DMS114 treated with DMSO at 0.1 percent for 48 hours (cell line): ENCODE results near the gene AZGP1.
A peak's percentile ranks its signal among the peaks of the same experiment; 100 is the strongest.
"Not testable (repeated sequence)": the region's sequence is repeated elsewhere in the genome, so short reads cannot be mapped to it uniquely, and the experiment has no call there.

Experiments
- DNase-seq: peaks from one replicate; lab custom pipeline; 2025; ENCODE audit not compliant: unreplicated experiment; lab: John Stamatoyannopoulos, UW

AZGP1 gene

DNA sequence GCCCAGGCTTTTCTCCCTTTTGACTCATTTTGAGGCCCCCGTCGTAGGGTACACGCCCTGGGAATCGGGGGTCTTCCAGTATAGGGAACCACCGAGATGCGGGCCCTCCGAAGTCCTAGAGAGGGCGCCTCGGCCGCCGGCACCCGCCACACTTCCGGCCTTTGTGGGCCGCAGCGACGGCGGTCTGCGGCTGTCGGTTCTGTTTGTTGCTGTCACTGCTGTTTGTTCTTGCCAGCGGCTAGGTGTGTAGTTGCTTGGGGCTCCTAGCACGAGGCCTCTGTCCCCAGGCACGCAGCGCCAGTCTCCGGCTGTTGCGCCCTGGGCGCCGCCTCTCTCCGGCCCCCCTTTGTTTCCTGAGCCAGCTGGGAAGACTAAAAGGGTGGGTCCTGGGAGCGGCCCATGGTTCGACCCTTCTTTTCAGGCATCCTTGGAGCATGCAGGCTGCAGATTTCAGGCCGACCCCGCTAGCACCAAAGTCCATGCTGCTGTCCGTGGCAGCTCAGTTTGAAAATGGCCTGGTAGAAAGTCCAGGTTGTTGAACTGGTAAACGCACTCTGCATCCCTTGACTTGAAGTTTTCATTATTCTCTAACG, 21.8 kb upstream of the AZGP1 start:
- no peak for DNase-seq

DNA sequence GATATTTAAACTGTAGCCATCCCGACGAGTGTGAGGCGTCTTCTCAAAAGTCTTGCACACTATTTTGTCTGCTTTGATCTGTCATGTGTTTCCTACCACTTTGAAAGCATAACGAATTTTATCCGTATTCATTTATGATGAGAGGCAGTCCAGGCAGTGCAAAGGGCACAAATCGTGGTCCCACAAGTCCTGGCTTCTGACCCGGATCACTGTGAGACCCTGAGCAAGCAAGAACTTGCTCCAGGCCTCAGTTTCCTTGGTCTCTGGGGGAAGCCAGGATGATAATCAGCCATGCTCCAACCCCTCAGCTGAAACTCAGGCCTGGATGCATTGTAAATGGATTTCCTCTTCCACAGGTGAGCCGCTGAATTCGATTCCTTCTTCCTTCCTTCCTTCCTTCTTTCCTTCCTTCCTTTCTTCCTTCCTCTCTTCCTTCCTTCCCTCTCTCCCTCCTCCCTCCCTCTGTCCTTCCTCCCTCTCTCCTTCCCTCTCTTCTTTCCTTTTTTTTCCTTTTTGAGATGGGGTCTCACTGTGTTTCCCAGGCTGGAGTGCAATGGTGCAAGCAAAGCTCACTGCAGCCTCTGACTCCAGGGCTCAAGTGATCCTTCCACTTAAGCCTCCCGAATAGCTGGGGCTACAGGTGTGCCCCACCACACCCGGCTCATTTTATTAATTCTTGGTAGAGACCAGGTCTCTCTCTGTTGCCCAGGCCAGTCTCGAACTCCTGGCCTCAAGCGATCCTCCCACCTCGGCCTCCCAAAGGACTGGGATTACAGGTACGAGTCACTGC, 21.1 kb upstream of the AZGP1 start:
- DNase-seq = no peak

DNA sequence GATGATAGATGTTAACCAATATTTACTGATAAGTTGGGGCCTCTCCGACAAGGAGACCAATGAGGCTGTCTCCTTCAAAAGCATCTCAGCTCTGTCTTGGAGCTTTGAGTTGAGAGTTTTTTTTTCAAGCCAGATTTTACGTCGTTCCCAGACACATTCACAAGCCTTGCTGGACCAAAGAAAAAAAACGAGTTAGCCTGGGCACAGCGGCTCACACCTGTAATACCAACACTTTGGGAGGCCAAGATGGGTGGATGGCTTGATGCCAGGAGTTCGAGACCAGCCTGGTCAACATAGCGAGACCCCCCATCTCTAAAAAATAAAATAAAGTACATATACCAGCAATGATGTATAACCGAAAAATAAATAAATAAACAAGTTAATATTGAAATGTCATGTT, 19.0 kb upstream of the AZGP1 start:
- DNase-seq = no peak

DNA sequence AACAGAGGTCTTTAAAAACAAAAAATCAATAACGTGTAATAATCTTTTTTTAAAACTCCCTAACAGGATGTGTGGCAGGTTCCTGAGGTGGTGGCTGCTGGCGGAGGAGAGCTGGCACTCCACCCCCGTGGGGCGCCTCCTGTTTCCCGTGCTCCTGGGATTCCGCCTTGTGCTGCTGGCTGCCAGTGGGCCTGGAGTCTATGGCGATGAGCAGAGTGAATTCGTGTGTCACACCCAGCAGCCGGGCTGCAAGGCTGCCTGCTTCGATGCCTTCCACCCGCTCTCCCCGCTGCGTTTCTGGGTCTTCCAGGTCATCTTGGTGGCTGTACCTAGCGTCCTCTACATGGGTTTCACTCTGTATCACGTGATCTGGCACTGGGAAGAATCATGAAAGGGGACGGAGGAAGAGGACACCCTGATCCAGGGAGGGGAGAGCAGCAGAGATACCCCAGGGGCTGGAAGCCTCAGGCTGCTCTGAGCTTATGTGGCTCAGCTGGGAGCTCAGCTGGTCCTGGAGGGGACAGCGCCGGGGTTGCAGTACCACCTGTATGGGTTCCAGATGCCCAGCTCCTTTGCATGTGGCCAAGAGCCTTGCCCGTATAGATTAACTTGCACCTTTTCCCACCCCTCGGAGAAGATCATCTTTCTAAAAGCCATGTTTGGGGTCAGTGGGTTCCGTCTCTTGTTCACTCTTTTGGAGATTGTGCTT, 16.7 kb upstream of the AZGP1 start:
- DNase-seq = no peak

DNA sequence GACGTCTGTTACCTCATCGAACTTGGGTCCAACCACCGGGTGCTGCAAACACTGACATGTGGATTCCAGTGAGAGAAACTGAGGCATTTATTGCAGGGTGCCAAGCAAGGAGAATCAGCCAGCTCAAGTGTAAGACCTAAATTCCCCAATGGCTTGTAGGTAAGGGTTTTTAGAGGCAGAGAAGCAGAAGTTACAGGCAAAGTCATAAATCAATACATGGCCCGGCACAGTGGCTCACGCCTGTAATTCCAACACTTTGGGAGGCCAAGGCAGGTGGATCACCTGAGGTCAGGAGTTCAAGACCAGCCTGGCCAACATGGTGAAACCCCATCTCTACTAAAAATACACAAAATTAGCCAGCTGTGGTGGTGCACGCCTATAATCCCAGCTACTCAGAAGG, 15.7 kb upstream of the AZGP1 start:
- not testable (repeated sequence) for DNase-seq

DNA sequence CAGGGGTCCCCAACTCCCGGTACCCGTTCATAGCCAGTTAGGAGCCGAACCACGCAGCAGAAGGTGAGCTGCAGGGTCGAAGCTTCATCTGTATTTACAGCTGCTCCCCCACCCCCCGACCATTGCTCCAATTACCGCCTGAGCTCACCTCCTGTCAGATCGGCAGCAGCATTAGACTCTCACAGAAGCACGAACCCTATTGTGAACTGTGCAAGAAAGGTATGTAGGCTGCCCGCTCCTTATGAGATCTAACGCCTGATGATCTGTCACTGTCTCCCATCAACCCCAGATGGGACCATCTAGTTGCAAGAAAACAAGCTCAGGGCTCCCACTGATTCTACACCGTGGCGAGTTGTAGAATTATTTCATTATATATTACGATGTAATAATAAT, 14.6 kb upstream of the AZGP1 start:
- DNase-seq = no peak

DNA sequence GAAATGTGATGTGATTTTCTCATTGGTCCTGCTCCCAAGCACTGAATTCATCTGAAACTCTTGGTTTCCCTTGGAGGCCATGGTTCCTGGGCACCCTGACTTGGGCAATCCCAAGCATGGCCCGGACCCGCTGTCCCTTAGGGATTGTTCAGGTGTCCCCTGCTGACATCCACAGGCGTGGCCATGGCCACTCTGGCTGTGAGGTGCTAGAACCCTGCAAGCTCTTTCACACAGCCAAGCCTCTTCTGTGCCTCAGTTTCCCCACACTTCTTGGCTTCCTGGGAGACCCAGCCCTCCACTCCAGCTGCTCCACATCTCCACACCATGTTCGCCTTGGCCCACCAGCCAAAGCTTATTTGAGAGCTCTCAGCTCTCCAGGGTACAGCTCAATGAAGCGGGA, 12.0 kb upstream of the AZGP1 start:
- no peak for DNase-seq

DNA sequence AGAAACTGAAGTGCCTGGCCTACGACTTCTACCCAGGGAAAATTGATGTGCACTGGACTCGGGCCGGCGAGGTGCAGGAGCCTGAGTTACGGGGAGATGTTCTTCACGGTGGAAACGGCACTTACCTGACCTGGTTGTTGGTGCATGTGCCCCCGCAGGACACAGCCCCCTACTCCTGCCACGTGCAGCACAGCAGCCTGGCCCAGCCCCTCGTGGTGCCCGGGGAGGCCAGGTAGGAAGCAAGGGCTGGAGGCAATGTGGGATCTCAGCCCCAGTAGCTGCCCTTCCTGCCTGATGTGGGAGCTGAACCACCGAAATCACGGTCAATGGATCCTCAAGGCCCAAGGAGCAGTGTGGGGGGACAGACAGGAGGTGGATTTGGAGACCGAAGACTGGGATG, 11.5 kb upstream of the AZGP1 start:
- DNase-seq = not testable (repeated sequence)

DNA sequence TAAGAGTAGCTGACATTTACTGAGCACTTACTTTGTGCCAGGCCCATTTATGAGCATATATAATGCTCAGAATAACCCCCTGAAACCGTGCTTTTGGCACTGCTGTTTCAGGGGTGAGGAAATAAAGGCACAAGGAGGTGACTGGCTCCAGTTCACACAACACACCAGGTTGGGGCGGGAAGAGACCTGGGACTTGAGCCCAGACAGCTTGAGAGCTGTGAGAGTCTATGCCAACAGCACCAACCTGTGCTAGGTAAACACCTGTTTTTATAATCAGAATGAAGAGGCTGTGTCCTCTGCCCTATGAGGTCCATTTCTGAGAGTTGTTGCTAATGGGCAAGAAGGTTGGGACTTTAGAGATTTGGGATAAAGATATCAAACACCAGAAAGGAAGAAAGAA, 8.8 kb upstream of the AZGP1 start:
- no peak for DNase-seq

DNA sequence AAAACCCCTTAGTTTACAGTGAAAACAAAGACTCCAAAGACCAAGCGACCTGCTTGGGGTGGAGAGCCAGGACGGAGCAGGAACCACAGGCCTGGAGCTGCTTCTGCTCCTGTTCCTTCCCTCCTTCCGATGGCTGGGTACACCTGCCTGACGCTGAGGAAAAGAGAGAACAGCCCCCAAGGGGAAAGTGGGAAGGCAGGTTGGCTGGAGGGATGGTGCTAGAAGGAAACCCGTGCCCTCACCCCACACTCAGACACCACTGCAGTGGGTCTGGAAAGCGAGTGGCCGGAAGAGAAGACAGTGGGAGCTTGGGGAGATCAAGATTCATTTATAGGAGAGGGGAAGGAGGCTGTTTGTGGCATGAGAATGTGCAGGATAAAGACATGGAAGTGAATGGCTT, 5.2 kb upstream of the AZGP1 start:
- DNase-seq = not testable (repeated sequence)

DNA sequence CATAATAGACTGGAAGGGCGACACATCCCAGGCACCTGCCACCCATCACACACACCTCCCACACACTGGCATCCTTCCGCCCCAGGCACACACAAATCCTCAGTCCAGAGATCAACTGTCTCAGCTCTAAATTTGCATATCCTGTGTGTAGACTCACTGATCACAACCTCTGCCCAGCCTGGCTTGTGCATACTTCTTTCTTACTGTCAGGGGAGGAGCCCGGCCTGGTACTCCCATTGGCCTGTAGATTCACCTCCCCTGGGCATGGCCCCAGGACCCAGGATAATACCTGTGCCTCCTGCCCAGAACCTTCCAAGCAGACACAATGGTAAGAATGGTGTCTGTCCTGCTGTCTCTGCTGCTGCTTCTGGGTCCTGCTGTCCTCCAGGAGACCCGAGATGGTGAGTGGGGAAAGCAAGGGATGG, 4.6 kb upstream of the AZGP1 start:
- not testable (repeated sequence) for DNase-seq

DNA sequence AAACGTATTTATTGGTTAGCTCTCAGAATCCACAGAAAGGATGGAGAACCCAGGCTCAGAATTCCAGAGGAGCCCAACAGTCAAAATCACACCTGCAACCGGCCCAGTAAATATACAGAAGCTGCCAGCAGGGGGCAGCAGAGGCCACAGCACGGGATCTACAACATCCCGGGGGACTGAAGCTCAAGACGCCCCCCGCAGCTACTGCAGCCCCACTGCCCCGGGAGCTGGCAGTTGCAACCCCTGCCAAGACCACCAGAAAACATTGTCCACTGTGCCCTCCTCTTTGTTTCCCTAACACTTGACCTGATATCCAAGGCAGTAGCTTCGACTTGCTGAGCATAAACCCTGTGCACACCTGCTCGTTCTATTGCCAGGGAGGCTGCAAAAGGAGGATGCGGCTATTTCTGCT, 4.0 kb upstream of the AZGP1 start:
- peak; percentile 37 for DNase-seq

DNA sequence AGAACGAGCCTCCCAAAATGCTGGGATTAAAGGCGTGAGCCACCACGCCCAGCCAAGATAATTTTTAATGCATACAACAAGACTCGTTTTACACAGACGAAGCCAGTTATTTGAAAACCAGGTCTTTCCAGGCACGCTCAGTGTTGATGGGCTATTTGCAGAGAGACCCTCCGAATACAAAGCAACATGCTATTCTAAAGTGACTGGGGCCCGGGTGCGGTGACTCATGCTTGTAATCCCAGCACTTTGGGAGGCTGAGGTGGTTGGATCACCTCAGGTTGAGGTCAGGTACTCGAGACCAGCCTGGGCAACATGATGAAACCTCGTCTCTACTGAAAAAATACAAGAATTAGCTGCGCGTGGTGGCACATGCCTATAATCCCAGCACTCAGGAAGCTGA, 795 bp upstream of the AZGP1 start:
- DNase-seq = no peak

DNA sequence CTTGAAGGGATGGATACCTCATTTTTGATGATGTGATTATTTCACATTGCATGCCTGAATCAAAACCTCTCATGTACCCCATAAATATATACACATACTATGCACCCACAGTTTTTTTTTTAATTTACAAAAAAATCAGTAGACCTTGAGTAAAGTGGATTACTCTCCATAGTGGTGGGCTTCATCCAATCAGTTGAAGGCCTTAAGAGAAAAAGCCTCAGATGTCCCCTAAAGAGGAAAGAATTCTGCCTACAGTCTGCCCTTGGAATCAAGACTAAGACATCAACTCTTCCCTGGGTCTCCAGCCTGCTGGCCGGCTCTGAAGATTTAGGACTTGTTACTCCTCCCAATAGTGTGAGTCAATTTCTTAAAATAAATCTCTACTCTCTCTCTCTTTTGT, 1.1 kb downstream of the AZGP1 start:
- no peak for DNase-seq

DNA sequence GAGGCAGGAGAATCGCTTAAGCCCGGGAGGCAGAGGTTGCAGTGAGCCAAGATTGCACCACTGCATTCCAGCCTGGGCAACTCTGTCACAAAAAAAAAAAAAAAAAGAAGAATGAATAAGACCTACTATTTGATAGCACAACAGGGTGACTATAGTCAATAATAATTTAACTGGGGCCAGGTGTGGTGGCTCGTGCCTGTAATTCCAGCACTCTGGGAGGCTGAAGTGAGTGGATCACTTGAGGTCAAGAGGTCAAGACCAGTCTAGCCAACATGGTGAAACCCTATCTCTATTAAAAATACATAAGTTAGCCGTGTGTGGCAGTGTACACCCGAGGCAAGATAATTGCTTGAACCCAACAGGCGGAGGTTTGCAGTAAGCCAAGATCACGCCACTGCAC, 2.0 kb downstream of the AZGP1 start:
- DNase-seq = not testable (repeated sequence)

DNA sequence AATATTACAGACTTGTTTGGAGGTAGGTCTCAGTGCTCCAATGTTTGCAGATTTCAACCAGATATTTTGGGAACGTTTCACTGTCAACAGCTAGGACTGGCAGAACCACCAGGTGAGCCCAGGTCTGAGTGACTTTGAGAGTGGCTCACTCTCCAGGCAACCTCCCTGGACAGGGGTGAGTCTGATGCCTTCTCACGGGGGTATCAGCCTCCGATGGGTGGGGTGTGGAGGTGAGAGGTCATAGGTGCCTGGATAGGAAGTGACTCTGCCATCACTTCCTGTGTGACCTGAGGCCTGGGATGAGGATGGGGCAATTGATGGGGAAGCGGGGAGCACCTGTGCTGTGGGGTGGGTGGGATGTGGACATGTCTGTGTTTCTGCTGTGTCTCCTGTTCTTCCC, 4.6 kb downstream of the AZGP1 start:
- DNase-seq = no peak

DNA sequence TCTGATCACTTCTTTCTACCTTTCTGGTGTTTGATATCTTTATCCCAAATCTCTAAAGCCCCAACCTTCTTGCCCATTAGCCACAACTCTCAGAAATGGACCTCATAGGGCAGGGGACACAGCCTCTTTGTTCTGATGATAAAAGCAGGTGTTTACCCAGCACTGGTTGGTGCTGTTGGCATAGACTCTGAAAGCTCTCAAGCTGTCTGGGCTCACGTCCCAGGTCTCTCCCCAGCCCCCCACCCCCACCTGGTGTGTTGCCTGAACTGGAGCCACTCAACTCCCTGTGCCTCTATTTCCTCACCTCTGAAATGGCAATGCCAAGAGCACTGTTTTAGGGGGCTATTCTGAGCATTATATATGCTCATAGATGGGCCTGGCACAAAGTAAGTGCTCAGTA, 6.0 kb downstream of the AZGP1 start:
- not testable (repeated sequence) for DNase-seq

DNA sequence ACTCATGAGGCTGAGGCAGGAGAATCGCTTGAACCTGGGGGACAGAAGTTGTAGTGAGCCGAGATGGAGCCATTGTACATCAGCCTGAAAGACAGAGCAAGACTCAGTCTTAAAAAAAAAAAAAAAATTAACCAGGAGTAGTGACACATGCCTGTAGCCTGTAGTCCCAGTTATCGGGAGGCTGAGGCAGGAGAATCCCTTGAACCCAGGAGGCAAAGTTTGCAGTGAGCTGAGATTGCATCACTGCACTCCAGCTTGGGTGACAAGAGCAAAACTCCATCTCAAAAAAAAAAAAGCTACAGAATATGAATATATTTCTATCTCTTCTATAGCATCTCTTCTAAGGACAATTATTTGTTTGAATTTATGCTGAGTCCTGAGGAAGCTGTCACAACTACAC, 6.5 kb downstream of the AZGP1 start:
- no peak for DNase-seq

DNA sequence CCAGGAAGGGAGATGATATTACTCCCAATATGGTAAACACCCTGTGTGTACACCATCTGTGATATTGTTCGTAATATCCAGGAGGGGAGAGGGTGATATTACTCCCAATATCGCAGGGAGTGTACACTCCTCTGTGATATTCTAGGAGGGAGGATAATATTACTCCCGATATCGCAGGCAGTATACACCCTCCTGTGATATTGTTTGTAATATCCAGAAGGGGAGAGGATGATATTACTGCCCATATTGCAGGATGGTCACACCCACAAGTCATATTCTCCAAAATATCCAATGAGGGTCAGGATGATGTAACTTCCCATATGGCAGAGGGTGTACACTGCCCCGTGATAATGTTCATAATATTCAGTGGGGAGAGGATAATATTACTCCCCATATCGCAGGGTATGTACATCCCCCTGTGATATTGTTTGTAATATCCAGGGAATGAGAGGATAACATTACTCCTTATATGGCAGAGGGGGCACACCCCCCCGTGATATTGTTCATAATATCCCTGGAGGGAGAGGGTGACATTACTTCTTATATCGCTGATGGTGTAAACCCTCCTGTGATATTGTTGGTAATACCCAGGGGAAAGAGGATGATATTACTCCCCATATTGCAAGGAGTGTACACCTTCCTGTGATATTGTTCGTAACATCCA, 17.1 kb downstream of the AZGP1 start:
- no peak for DNase-seq

DNA sequence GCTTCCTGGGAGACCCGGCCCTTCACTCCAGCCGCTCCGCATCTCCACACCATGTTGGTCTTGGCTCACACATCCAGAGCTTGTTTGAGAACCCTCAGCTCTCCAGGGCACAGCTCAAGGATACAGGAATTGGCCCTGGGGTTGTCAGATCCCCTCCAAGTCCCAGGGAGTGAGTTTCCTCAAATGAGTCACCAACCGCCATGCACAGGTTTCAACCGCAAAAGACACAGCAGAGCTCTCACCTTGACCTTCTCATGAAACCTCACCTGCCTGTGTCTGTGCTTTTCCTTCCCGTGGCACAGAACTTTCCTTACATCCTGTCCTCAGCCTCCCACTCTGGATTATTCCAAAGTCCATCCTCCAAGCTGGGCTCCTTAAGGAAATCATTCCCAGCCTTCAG, 20.6 kb downstream of the AZGP1 start:
- DNase-seq = no peak

DNA sequence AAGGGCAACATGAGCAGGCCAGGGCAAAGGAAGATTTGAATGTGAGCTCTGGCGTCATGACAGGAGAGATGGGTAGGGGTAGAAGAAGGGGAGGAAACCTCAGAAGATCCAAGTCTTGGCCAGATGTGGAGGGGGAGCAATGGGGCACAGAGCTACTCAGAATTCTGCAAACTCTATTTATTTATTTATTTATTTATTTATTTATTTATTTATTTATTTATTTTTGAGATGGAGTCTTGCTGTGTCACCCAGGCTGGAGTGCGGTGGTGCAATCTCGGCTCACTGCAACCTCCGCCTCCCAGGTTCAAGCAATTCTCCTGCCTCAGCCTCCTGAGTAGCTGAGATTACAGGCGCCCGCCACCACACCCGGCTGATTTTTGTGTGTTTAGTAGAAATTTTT, 21.2 kb downstream of the AZGP1 start:
- not testable (repeated sequence) for DNase-seq

DNA sequence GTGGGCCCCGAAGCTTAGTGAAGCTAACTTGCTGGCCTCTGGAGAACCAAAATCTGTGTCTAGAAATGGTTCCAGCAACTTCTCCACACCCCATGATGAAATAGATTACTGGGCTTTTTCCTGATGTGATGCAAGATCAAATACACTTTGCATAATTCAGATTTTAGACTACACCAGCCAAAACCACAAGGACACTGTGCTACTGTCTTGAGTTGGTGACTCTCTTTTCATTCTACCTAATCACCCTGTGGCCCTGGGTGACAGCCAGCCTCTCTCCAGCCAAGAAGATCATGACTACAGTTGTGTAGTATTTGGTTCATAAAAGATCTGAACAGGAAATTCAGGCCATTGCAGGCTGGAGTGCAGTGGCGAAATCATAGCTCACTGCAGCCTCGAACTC, 22.2 kb downstream of the AZGP1 start:
- DNase-seq = no peak
